ENCODE results near the gene LIPM.

The LIPM gene

DNA sequence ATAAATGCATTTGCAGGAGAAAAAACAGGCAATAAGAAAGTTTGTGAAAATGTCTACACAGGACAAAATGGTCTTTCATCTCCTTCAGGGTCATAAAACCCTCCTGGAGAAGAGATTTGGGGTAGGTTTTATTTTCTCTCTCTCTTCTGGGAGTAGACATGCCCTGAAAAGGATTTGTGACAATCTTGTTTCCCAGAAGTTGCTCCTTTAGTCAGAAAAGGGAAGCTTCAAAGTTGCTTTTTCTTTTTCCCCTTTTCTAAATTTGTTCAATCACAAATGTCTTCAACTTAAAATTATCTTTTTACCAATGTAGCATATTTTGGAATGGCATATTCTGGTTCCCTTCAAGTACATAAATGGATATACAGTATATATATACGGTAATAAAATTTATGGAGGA is 58.5 kb downstream of the LIPM start:
- Histone ChIP-seq H3K4me1 (ENCODE audit: low read length) (no peaks in the 10 kb centered on the region), H3K9ac (ENCODE audit: low read length) (no peak overlapping the region), H2AFZ (ENCODE audit: low read length) (no peak overlapping the region), H3K9me3 (replicated peaks; ENCODE audit: insufficient read depth, low read length) (no peaks in the 10 kb centered on the region), H3K9me2 (replicated peaks; ENCODE audit: insufficient read depth, low read length) (no peaks in the 10 kb centered on the region), H3K27ac (ENCODE audit: low read length) (no peak overlapping the region), H3F3A (ENCODE audit: insufficient read depth, low read length) (no peaks in the 10 kb centered on the region), H3K79me2 (ENCODE audit: low read length) (no peaks in the 10 kb centered on the region), H3K36me3 (replicated peaks; ENCODE audit: insufficient read depth, low read length) (no peaks in the 10 kb centered on the region), H3K4me2 (ENCODE audit: low read depth, low read length) (no peak overlapping the region), H3K4me3 (ENCODE audit: low read length) (no peak overlapping the region), H4K20me1 (ENCODE audit: insufficient read depth, low read length) (no peaks in the 10 kb centered on the region), H3K27me3 (replicated peaks; ENCODE audit: insufficient read depth, low read length) (no peaks in the 10 kb centered on the region)
- no peak for DNase-seq
- TF ChIP-seq EZH2phosphoT487 (IDR thresholded peaks at IDR 0.05; ENCODE audit: low read length) (no peak), EZH2 (optimal IDR thresholded peaks at IDR 0.05; ENCODE audit: low read depth, low read length) (no peak)
- TF ChIP-seq, protein P1, sequence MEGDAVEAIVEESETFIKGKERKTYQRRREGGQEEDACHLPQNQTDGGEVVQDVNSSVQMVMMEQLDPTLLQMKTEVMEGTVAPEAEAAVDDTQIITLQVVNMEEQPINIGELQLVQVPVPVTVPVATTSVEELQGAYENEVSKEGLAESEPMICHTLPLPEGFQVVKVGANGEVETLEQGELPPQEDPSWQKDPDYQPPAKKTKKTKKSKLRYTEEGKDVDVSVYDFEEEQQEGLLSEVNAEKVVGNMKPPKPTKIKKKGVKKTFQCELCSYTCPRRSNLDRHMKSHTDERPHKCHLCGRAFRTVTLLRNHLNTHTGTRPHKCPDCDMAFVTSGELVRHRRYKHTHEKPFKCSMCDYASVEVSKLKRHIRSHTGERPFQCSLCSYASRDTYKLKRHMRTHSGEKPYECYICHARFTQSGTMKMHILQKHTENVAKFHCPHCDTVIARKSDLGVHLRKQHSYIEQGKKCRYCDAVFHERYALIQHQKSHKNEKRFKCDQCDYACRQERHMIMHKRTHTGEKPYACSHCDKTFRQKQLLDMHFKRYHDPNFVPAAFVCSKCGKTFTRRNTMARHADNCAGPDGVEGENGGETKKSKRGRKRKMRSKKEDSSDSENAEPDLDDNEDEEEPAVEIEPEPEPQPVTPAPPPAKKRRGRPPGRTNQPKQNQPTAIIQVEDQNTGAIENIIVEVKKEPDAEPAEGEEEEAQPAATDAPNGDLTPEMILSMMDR (IDR thresholded peaks at IDR 0.05; ENCODE audit: low read length), result no peak

DNA sequence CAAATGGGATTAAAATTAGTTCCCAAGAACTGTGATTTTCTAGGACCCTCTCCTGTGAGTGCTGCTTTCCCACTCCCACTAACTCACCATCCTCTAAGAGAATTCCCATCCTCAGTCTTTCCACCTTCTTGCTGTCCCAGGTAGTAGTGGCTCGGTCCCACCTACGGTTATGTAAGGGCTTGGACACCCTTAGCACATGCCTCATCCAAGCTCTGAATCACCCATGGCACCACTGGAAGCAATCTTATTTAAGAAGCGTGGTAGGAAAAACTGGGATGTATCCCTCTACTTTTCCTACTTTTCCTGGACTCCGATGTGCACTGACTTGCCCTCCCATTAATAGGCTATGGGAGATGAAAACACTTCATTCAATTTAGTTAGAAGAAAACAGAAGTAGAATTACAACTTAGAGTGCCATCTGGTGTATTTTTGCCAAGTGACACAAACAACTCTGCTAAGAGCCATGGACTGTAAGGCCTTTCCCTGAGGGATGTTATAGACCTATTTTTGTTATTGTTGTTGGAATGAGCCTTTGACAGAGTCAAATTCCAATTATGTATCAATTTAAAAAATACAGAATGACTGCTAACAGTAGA is 62.8 kb downstream of the LIPM start:
- H4K20me1 ChIP-seq (ENCODE audit: insufficient read depth, low read length), result no peaks in the 10 kb centered on the region
- no peak overlapping the region for H3K9ac ChIP-seq (ENCODE audit: low read length)
- no peaks in the 10 kb centered on the region for H3F3A ChIP-seq (ENCODE audit: insufficient read depth, low read length)
- H3K4me1 ChIP-seq (ENCODE audit: low read length), result peaks cover 5% of the 10 kb centered on the region
- H3K79me2 ChIP-seq (ENCODE audit: low read length), result no peaks in the 10 kb centered on the region
- TF ChIP-seq, protein P1 (IDR thresholded peaks at IDR 0.05; ENCODE audit: low read length), result no peak
- no peak for TF ChIP-seq EZH2phosphoT487 (IDR thresholded peaks at IDR 0.05; ENCODE audit: low read length)
- TF ChIP-seq EZH2 (optimal IDR thresholded peaks at IDR 0.05; ENCODE audit: low read depth, low read length), result no peak
- H3K4me3 ChIP-seq (ENCODE audit: low read length), result no peak overlapping the region
- no peak overlapping the region for H3K27ac ChIP-seq (ENCODE audit: low read length)
- H3K9me3 ChIP-seq (replicated peaks; ENCODE audit: insufficient read depth, low read length), result no peaks in the 10 kb centered on the region
- H3K36me3 ChIP-seq (replicated peaks; ENCODE audit: insufficient read depth, low read length), result no peaks in the 10 kb centered on the region
- no peak for DNase-seq
- no peak overlapping the region for H2AFZ ChIP-seq (ENCODE audit: low read length)
- no peaks in the 10 kb centered on the region for H3K27me3 ChIP-seq (replicated peaks; ENCODE audit: insufficient read depth, low read length)
- no peak overlapping the region for H3K4me2 ChIP-seq (ENCODE audit: low read depth, low read length)
- no peaks in the 10 kb centered on the region for H3K9me2 ChIP-seq (replicated peaks; ENCODE audit: insufficient read depth, low read length)

DNA sequence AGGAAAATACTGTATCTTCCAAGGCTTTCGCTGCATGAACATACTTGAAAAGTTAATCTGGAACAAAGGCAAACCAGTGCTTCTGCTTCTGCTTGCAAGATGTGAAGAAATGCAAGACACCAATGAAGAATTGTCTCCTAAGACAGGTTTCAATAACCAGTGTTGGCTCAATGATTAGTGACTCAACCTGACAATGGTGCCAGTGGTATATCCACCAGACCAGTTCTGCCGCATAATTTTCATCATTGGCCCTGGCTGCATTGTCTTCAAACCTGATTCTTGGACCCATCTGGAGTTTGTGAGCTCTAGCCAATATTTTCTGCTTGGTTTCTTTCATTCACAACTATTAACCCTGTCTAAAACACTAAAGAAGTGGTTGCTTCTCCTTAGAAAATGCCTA is 63.9 kb downstream of the LIPM start:
- no peak overlapping the region for H3K9ac ChIP-seq (ENCODE audit: low read length)
- TF ChIP-seq EZH2phosphoT487 (IDR thresholded peaks at IDR 0.05; ENCODE audit: low read length) (no peak), EZH2 (optimal IDR thresholded peaks at IDR 0.05; ENCODE audit: low read depth, low read length) (no peak)
- TF ChIP-seq, protein P1 (IDR thresholded peaks at IDR 0.05; ENCODE audit: low read length), result no peak
- H3K4me1 ChIP-seq (ENCODE audit: low read length), result peaks cover 8% of the 10 kb centered on the region
- H3K9me2 ChIP-seq (replicated peaks; ENCODE audit: insufficient read depth, low read length), result no peaks in the 10 kb centered on the region
- H2AFZ ChIP-seq (ENCODE audit: low read length), result no peak overlapping the region
- H3K27ac ChIP-seq (ENCODE audit: low read length), result no peak overlapping the region
- H3K27me3 ChIP-seq (replicated peaks; ENCODE audit: insufficient read depth, low read length), result no peaks in the 10 kb centered on the region
- H3K4me2 ChIP-seq (ENCODE audit: low read depth, low read length), result no peak overlapping the region
- H3K4me3 ChIP-seq (ENCODE audit: low read length), result no peak overlapping the region
- H4K20me1 ChIP-seq (ENCODE audit: insufficient read depth, low read length), result no peaks in the 10 kb centered on the region
- no peak for DNase-seq
- H3K36me3 ChIP-seq (replicated peaks; ENCODE audit: insufficient read depth, low read length), result no peaks in the 10 kb centered on the region
- H3K9me3 ChIP-seq (replicated peaks; ENCODE audit: insufficient read depth, low read length), result no peaks in the 10 kb centered on the region
- H3F3A ChIP-seq (ENCODE audit: insufficient read depth, low read length), result no peaks in the 10 kb centered on the region
- no peaks in the 10 kb centered on the region for H3K79me2 ChIP-seq (ENCODE audit: low read length)
